ENCODE measurements around the gene CPNE1.

- no peak for TF ChIP-seq EZH2 (IDR thresholded peaks at IDR 0.05; ENCODE audit: insufficient read depth, poor library complexity, severe bottlenecking)
- TF ChIP-seq EZH2phosphoT487 (IDR thresholded peaks at IDR 0.05; ENCODE audit: insufficient read depth, low read depth): no peak
Observed at GRCh38 chr20:35662551-35662950, 2.1 kb downstream of the CPNE1 start.
